Measurements from ENCODE around the gene MAGI2.

Gene MAGI2

GRCh38 chr7:78139335-78139734 lies 1314.1 kb downstream of the MAGI2 start:
- no peak for DNase-seq
- ATAC-seq = no peak

GRCh38 chr7:78134774-78135173 lies 1318.7 kb downstream of the MAGI2 start:
- ATAC-seq (no peak), DNase-seq (no peak)

- ATAC-seq = no peak
- DNase-seq = no peak
Observed at GRCh38 chr7:78134256-78134655, 1319.2 kb downstream of the MAGI2 start.

GRCh38 chr7:78130446-78131215 lies 1322.8 kb downstream of the MAGI2 start:
- DNase-seq (no peak), ATAC-seq (no peak)

- ATAC-seq = no peak
- DNase-seq = no peak
Observed at GRCh38 chr7:78129865-78130264, 1323.6 kb downstream of the MAGI2 start.

- DNase-seq = no peak
- ATAC-seq = no peak
Observed at GRCh38 chr7:78127009-78127408, 1326.5 kb downstream of the MAGI2 start.

- no peak for ATAC-seq
- no peak for DNase-seq
Observed at GRCh38 chr7:78125884-78126283, 1327.6 kb downstream of the MAGI2 start.

- DNase-seq (no peak), ATAC-seq (no peak)
Observed at GRCh38 chr7:78124216-78124615, 1329.3 kb downstream of the MAGI2 start.

- DNase-seq (no peak), ATAC-seq (peak; percentile 36)
Observed at GRCh38 chr7:78121888-78122287, 1331.6 kb downstream of the MAGI2 start.

GRCh38 chr7:78118470-78118869 lies 1335.0 kb downstream of the MAGI2 start:
- ATAC-seq (no peak), DNase-seq (no peak)

GRCh38 chr7:78115876-78116275 lies 1337.6 kb downstream of the MAGI2 start:
- DNase-seq (no peak), ATAC-seq (no peak)

GRCh38 chr7:78114993-78115392 lies 1338.5 kb downstream of the MAGI2 start:
- DNase-seq = no peak
- ATAC-seq = no peak

- DNase-seq = no peak
- ATAC-seq = no peak
Observed at GRCh38 chr7:78112488-78112887, 1341.0 kb downstream of the MAGI2 start.

- no peak for ATAC-seq
- no peak for DNase-seq
Observed at GRCh38 chr7:78111386-78111785, 1342.1 kb downstream of the MAGI2 start.

GRCh38 chr7:78103475-78103874 lies 1350.0 kb downstream of the MAGI2 start:
- DNase-seq = no peak

GRCh38 chr7:78101076-78101475 lies 1352.4 kb downstream of the MAGI2 start:
- ATAC-seq = no peak
- no peak for DNase-seq

More at GRCh38 chr7:78103475-78103874, 1350.0 kb downstream of the MAGI2 start:
- no peak for ATAC-seq

- DNase-seq (no peak), ATAC-seq (no peak)
Observed at GRCh38 chr7:78099715-78100394, 1353.6 kb downstream of the MAGI2 start.

- ATAC-seq (no peak), DNase-seq (no peak)
Observed at GRCh38 chr7:78095549-78095948, 1357.9 kb downstream of the MAGI2 start.

GRCh38 chr7:78092331-78092730 lies 1361.1 kb downstream of the MAGI2 start:
- DNase-seq (no peak), ATAC-seq (no peak)

- DNase-seq (no peak), ATAC-seq (no peak)
Observed at GRCh38 chr7:78090616-78091015, 1362.9 kb downstream of the MAGI2 start.

GRCh38 chr7:78083476-78084120 lies 1369.9 kb downstream of the MAGI2 start:
- ATAC-seq (no peak), DNase-seq (no peak)

- DNase-seq (no peak), ATAC-seq (no peak)
Observed at GRCh38 chr7:78082556-78082955, 1370.9 kb downstream of the MAGI2 start.

- ATAC-seq (no peak), DNase-seq (no peak)
Observed at GRCh38 chr7:78081888-78082287, 1371.6 kb downstream of the MAGI2 start.
